GM12801 (cell line): ENCODE results near the gene AFF3.

Experiments used
- CTCF ChIP-seq: IDR thresholded peaks from one replicate; pipeline ENCODE4 v1.5.1; 2011; ENCODE audit warnings: control low read depth; ENCODE audit not compliant: insufficient read length; ENCODE audit errors: extremely low read depth

Gene AFF3

GRCh38 chr2:99666256-99666655 lies 476.1 kb downstream of the AFF3 start:
- no peak for TF ChIP-seq CTCF

- TF ChIP-seq CTCF: no peak
These were observed 478.7 kb downstream of the AFF3 start for GRCh38 chr2:99663641-99664040.

- TF ChIP-seq CTCF: no peak
These were observed 479.5 kb downstream of the AFF3 start for GRCh38 chr2:99662761-99663341.

GRCh38 chr2:99660616-99661406 lies 481.6 kb downstream of the AFF3 start:
- no peak for TF ChIP-seq CTCF

- no peak for TF ChIP-seq CTCF
These were observed 482.5 kb downstream of the AFF3 start for GRCh38 chr2:99659874-99660273.

- TF ChIP-seq CTCF: no peak
These were observed 484.6 kb downstream of the AFF3 start for GRCh38 chr2:99657691-99658258.

GRCh38 chr2:99656994-99657393 lies 485.4 kb downstream of the AFF3 start:
- no peak for TF ChIP-seq CTCF
